GM12801 (cell line): ENCODE results near the gene LUZP1.

ENCODE experiments used
- TF ChIP-seq, protein P1 (sequence below): IDR thresholded peaks from one replicate; pipeline ENCODE4 v1.5.1; 2011; ENCODE audit warnings: control low read depth; ENCODE audit not compliant: insufficient read length; ENCODE audit errors: extremely low read depth

The LUZP1 gene

DNA sequence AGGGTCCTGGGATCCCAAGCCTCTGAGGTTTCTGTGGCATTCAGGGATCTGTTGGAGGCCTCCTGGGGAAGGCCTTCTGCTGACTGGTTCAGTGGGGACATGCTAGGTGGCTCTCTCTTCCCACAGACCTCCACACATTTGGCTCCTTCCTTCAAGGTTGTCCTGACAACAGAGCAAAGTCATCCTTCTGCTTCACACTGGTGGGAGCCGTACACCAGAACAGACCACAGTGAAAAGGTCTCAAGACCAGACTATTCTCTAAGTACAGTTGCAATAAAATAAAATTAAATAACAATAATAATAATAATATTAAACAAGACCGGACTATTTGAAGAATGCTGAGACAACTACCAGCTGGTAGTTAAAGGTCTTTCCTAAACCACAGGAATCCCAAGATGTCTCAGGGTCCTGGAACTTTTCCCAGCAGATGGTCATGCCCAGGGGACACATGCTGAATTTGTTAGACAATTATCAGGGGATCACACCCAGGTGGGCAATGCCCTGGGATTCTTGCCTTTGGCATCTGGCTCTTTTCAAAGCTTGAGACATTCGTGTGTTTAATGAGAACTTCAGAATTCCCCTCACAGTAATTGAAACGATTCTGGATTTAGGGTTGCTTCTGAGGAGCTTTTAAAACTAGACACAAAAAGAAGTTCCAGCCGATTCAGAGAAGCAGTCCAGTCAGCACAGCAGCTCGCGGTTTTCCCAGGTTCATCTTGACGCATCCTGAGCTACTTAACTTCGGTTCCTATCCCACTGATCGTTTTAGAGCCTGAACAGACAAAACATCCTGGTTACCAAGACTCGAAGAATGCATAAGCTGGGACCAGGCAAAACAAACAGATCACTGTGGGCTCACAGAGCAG lies 25.7 kb upstream of the LUZP1 start:
- TF ChIP-seq, protein P1, sequence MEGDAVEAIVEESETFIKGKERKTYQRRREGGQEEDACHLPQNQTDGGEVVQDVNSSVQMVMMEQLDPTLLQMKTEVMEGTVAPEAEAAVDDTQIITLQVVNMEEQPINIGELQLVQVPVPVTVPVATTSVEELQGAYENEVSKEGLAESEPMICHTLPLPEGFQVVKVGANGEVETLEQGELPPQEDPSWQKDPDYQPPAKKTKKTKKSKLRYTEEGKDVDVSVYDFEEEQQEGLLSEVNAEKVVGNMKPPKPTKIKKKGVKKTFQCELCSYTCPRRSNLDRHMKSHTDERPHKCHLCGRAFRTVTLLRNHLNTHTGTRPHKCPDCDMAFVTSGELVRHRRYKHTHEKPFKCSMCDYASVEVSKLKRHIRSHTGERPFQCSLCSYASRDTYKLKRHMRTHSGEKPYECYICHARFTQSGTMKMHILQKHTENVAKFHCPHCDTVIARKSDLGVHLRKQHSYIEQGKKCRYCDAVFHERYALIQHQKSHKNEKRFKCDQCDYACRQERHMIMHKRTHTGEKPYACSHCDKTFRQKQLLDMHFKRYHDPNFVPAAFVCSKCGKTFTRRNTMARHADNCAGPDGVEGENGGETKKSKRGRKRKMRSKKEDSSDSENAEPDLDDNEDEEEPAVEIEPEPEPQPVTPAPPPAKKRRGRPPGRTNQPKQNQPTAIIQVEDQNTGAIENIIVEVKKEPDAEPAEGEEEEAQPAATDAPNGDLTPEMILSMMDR: no peak

DNA sequence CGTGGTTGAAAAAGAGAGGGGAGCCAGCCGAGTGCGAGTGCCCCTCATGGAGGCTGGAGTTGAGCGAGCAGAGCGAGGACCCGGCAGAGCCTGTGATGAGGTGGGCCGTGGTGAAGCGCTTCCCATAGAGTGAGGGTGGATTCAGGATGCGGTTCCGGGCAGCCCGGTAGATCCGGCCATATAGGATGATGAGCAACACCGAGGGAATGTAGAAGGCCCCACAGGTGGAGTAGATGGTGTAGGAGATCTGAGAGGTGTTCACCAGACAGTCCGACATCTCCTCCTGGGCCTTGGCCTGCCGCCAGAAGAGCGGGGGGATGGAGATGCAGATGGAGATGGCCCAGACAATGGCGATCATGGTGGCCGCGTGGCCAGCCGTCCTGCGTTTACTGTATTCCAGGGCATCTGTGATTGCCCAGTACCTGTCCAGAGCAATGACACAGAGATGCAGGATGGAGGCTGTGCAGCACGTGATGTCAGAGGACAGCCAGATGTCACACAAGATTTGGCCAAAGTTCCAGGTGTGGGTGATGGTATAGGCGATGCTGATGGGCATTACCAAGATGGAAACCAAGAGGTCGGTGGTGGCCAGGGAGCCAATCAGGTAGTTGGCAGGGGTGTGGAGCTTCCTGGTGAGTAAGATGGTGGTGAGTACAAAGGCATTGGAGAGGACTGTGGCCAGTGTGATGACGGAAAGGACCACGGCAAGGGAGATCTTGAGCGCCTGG lies 24.9 kb upstream of the LUZP1 start:
- TF ChIP-seq, protein P1: no peak

DNA sequence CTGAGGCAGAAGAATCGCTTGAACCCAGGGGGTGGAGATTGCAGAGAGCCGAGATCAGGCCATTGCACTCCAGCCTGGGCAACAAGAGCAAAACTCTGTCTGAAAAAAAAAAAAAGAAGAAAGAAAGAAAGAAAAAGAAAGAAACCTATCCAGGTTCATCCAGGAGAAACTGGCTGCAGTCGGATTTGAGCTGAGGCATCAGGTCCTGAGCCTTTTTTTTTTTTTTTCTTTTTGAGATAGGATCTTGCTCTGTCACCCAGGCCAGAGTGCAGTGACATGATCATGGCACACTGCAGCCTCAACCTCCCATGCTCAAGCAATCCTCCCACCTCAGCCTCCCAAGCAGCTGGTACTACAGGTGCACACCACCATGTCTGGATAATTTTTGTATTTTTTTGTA lies 22.5 kb upstream of the LUZP1 start:
- TF ChIP-seq, protein P1: no peak

DNA sequence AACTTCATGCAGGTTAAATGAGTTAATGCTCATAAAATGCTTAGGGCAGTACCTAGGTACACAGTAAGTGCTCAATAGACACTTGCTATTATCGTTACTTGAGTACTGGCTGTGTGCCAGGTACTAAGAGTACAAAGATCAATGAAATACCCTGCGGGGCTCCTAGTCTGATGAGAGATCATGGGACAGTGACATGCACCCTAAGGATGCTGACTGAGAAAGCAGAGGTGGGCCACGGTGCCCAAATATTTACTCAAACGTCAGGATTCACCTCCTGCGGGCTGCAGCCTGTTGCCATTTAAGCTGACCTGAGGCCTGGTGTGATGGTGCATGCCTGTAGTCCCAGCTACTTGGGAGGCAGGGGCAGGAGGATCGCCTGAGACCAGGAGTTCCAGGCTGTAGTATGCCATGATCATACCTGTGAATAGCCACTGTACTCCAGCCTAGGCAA lies 19.8 kb upstream of the LUZP1 start:
- TF ChIP-seq, protein P1: no peak

DNA sequence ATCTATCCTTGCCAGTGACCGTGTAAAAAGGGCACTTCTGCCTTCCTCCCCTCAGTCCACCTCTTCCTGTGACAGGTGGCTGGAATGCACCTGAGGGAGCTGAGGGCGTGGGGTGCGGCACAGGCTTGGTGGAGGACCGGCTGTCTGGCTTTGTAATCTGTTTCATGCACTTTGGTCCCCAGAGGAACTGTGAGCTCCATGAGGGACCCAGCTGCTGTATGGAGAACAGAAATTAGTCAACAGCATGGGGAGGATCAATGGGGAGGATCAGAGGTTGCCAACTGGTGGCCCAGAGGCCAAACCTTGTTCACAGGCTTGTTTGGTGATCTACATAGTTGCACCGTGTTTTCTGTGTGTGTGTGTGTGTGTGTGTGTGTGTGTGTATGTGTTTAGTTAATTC lies 19.0 kb upstream of the LUZP1 start:
- TF ChIP-seq, protein P1: no peak

DNA sequence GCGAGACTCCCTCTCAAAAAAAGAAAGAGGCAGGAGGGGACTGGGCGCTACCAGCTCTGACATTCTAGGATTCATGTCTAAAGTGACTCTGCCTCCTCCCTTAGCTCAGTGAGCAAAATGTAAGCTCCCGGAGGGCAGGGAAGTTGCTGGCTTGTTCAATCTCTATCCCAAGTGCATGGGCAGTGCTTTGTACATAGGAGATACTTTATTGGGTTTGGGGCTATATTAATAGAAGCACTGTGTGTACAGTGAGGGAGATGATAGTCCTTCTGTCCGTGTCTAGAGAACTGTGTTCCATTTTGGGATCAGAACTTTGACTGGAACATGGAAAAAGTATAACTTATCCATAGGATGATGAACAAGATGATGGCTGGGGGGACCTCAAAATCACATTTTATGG lies 16.7 kb upstream of the LUZP1 start:
- TF ChIP-seq, protein P1: no peak

DNA sequence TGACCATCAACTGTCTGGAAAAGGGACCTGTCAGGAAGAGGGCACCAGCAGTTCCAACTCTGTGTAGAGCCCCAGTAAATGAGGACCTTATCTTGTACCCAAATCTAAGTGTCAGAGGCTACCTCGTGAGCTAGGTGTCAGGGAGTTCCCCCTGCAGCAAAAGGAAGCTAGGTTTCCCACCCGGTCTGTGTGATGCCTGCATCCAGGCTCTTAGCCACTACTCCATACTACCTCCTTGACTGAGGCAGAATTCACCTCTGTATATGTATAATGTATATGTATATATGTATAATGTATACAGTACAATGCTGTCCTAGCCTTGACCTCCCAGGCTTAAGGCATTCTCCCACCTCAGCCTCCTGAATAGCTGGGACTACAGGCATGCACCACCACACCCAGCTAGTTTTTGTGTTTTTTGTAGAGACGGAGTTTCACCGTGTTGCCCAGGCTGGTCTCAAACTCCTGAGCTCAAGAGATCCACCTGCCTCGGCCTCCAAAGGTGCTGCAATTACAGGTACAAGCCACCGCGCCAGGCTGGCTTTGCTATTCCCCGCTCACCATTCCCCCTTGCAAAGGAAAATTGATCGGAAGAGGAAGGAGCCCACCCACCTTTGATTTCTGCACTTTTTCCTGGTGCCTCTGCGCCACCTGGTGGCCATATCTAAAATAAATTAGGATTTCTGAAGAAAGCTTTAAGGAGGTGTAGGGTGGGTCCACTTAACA lies 15.7 kb upstream of the LUZP1 start:
- TF ChIP-seq, protein P1: no peak
